ENCODE measurements around the gene C1QTNF9B. TPM values are rescaled to one million over a fixed set of nuclear protein-coding genes. Genes with fewer than 3 reads are reported as not detected.

The C1QTNF9B gene
- total and polyA plus RNA-seq, 2 of the 8 experiments (the other 6 are each of a cell fraction or from before 2014, with no cell fraction given), result 0.11 TPM; not detected in 1

DNA sequence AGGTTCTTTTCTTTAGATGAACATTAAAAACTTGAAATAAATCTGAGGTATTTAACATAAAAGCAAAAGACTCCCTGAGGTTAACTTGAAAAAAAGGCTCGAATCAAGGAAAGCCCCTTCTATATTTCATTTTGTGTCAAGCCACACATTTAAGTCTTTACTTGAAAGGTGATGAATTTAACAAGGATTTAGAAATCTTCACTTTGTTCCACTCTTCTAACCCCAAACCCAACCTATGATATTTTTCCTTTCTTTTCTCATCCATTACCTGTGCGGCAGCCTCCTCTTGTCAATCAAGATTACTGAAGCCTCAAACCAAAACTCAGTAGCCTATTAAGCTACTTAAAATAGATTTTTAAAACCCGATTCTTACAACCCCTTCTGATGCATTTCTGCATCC, 41.9 kb downstream of the C1QTNF9B start:
- Histone ChIP-seq H2AK5ac (ENCODE audit: low read depth, low read length) (no peak overlapping the region), H4K8ac (ENCODE audit: extremely low read depth, insufficient read depth, low read length) (no peak overlapping the region), H3K4me1 (replicated peaks in 1 of 4; ENCODE audit: control insufficient read depth in 3 of 4, insufficient read depth in 4 of 4, low read length in 3 of 4) (peaks cover 0 to 2% (median 0%) of the 10 kb centered on the region in 4 experiments; a peak in 2 of 7 replicates), H2BK120ac (replicated peaks; ENCODE audit: low read depth, low read length) (no peak overlapping the region), H3K14ac (ENCODE audit: insufficient read length) (no peak overlapping the region), H3K4ac (replicated peaks; ENCODE audit: insufficient read length, low read depth, low read length) (no peak overlapping the region), H3K9me3 (ENCODE audit: insufficient read depth in 2 of 2, low read depth in 1 of 2, low read length in 1 of 2) (no peaks in the 10 kb centered on the region), H3K23me2 (ENCODE audit: low read depth, low read length) (no peaks in the 10 kb centered on the region), H3K18ac (ENCODE audit: extremely low read depth, low read length) (no peak overlapping the region), H2BK12ac (ENCODE audit: low read depth, low read length) (no peak overlapping the region), H3K36me3 (ENCODE audit: control insufficient read depth in 2 of 4, insufficient read depth in 4 of 4, low read length in 3 of 4) (no peaks in the 10 kb centered on the region; a peak in 1 of 8 replicates), H4K5ac (ENCODE audit: insufficient read length, low read depth, low read length) (no peak overlapping the region), H3K23ac (ENCODE audit: insufficient read length) (no peak overlapping the region), H3K4me2 (ENCODE audit: insufficient read depth in 1 of 2, low read depth in 2 of 2, low read length in 2 of 2) (no peak overlapping the region), H4K91ac (replicated peaks; ENCODE audit: insufficient read length, low read length) (no peak overlapping the region), H3K56ac (replicated peaks; ENCODE audit: insufficient read length, low read depth, low read length) (no peak overlapping the region), H2BK5ac (ENCODE audit: low read depth, low read length) (no peak overlapping the region), H3K27me3 (replicated peaks in 1 of 4; ENCODE audit: control insufficient read depth in 3 of 4, extremely low read depth in 1 of 4, insufficient read depth in 3 of 4, low read length in 3 of 4) (no peaks in the 10 kb centered on the region), H3K4me3 (ENCODE audit: extremely low read depth in 1 of 4, insufficient read depth in 2 of 4, low read depth in 3 of 4, low read length in 4 of 4) (no peak overlapping the region), H3K79me2 (ENCODE audit: control insufficient read depth in 1 of 2, insufficient read depth in 2 of 2, low read length in 2 of 2) (no peaks in the 10 kb centered on the region), H2BK15ac (ENCODE audit: low read length) (no peak overlapping the region), H2BK20ac (ENCODE audit: low read length) (no peak overlapping the region), H3K9ac (replicated peaks in 1 of 4; ENCODE audit: extremely low read depth in 1 of 4, low read depth in 3 of 4, low read length in 3 of 4) (no peak overlapping the region), H2AFZ (ENCODE audit: low read length) (no peak overlapping the region), H3K79me1 (ENCODE audit: low read depth, low read length) (no peaks in the 10 kb centered on the region), H4K20me1 (replicated peaks in 1 of 2; ENCODE audit: control insufficient read depth in 1 of 2, insufficient read depth in 2 of 2, low read length in 2 of 2) (no peaks in the 10 kb centered on the region), H3K27ac (ENCODE audit: low read depth, low read length) (no peak overlapping the region)
- TF ChIP-seq TCF12 (IDR thresholded peaks at IDR 0.05; ENCODE audit: low read depth, low read length) (no peak), CTBP2 (IDR thresholded peaks at IDR 0.05; ENCODE audit: borderline replicate concordance, insufficient read depth, insufficient read length, low read length) (no peak)
- no peak for FAIRE-seq
- 90% methylated on average over 3 of the region's 3 CpGs; no CpG with 5 or more reads in 1 of the 2 experiments for WGBS, 2 experiments (ENCODE audit: extremely low coverage in 1 of 2, insufficient coverage in 1 of 2, insufficient read length in 1 of 2, insufficient replicate concordance in 2 of 2, low coverage in 1 of 2, low lambda C conversion rate in 2 of 2, missing lambda C conversion rate in 1 of 2)
- DNase-seq (ENCODE audit: low read depth in 1 of 2, low spot score in 2 of 2), result no peak
- ChIA-PET POLR2A (ENCODE audit: partially characterized antibody) (no interaction called here), CTCF (ENCODE audit: partially characterized antibody) (interaction anchor here (1.1 to 1.2 kb wide), 2 partner anchors 10 to 388 kb away, joined by 3 read pairs; no protein-coding TSS in a partner anchor)
